HG03064 (cell line): ENCODE results near the gene CACNA1H.

Experiments
- ATAC-seq: cut with Tn5 transposase; IDR thresholded peaks from one replicate; pipeline ENCODE4 v1.9.1; 2021; ENCODE audit warnings: low read depth; ENCODE audit not compliant: unreplicated experiment

Gene CACNA1H

DNA sequence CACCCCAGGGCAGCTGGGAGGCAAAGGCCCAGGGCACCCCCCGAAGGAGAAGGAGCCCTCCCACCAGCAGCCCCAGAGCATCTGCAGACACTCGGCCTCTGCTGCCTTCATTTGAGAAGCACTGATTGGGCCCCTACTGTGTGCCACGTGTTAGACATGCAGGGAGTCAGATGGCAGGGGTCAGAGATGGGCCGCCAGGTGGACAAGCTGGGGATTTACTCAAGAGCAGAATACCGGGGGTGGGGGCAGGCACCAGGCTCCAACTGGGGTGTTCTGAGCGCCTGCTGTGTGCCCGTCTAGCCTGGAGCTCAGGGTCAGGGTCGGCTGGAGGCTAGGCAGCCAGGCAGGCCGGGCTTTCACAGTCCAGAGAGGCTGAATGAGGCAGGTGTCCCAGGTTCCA is 53.4 kb downstream of the CACNA1H start:
- ATAC-seq = no peak

DNA sequence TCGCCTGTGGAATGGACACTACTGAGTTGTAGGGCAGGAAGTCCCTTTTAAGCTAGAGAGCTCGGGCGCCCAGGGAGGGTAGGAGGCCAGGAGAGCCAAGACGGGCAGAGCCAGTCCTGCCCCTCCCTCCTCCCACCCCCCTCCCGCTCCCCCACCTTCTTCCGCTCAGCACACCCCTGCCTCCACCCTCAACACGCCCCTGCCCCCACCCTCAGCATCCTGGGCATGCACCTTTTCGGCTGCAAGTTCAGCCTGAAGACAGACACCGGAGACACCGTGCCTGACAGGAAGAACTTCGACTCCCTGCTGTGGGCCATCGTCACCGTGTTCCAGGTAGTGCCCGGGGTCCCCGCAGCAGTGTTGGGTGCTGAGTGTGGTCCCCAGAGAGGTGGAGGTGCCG is 53.9 kb downstream of the CACNA1H start:
- ATAC-seq = no peak

DNA sequence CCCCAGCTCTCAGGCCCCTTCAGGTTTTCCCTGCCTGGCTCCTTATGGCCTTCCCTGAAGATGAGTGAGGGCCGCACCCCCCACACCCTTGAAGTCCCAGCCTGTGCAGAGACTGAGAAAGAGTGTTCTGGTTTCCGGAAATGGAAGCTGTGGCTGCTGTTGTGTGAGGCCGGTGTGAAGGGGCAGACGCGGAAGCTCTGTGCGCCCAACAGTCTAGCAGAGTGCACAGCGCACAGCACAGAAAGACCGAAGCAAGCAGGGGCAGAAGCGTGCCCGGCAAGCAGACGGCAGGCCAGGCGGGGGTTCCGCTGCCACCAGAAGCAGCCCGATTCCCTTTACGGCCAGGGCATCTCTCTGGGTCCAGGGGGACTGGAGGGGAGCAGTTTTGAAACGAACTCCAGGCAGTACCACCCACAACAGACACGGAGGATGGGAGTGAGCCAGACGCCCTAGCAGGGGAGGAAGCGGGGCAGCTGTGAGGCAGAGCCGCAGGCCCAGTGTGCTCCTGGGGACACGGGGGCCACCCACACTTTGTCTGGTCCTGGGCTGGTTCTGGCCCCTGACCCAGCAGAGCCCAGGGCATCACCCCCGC is 55.4 kb downstream of the CACNA1H start:
- ATAC-seq = no peak

DNA sequence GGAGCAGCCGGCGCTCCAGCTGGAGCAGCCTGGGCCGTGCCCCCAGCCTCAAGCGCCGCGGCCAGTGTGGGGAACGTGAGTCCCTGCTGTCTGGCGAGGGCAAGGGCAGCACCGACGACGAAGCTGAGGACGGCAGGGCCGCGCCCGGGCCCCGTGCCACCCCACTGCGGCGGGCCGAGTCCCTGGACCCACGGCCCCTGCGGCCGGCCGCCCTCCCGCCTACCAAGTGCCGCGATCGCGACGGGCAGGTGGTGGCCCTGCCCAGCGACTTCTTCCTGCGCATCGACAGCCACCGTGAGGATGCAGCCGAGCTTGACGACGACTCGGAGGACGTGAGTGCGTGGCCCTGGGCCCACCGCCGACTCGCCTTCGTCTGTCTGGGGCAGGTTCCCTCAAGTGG is 56.2 kb downstream of the CACNA1H start:
- ATAC-seq = no peak

DNA sequence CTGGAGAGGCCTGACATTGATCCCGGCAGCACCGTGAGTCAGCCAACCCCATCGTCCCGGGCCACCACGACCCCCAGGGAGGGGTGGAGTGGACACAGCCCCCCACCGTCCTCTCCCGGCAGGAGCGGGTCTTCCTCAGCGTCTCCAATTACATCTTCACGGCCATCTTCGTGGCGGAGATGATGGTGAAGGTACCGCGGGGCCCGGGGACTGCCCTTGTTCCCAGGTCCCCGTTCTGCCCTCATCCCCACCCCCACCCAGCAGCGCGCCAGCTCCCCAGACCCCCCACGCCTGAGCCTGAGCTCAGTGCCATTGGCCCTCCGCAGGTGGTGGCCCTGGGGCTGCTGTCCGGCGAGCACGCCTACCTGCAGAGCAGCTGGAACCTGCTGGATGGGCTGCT is 57.6 kb downstream of the CACNA1H start:
- ATAC-seq = no peak

DNA sequence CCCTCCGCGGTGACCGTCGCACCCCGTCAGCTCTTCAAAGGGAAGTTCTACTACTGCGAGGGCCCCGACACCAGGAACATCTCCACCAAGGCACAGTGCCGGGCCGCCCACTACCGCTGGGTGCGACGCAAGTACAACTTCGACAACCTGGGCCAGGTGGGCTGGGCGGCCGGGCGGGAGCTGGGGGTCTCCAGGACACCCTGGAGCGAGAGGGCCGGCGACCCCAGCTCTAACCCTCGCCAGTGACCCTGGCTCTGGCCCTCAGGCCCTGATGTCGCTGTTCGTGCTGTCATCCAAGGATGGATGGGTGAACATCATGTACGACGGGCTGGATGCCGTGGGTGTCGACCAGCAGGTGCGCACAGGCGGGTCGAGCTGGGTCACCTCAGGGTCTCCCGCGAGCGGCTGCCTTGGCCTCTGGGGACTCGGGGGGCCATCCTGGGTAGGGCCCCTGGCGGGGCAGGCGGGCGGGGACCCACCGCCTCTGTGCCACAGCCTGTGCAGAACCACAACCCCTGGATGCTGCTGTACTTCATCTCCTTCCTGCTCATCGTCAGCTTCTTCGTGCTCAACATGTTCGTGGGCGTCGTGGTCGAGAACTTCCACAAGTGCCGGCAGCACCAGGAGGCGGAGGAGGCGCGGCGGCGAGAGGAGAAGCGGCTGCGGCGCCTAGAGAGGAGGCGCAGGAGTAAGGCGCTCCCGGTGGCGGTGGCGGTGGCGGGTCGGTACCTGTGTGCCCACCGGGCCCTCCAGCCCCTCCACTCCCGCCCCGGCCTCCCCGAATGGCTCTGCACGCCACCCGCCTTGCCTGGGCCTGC is 58.8 kb downstream of the CACNA1H start:
- no peak for ATAC-seq

DNA sequence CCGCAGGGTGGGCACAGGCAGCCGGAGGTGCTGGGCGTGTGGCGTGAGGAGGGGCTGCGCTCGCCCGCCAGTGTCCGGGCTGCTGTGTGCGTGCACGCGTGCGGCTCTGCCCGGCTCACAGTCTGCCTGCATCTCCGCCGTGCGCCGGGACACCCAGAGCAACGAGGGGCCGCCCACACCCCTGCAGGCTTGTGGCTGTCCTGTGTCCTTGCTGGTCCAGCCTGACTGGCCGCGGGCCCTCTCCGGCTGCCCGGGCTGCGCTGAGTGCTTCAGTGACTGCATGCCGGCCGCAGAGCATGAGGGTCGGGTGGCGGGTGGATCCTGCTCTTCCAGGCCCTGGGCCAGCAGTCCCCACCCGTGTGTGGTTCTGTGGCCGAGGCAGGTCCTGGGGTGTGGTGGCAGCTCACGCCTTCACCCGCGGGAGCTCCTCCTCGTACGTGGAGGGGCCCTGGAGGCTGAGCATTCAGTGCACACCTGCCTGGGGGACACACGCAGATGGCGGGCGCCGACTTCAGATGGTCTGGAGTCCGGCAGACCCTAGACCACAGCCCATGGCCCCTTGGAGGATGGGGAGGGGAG is 59.8 kb downstream of the CACNA1H start:
- ATAC-seq = no peak

DNA sequence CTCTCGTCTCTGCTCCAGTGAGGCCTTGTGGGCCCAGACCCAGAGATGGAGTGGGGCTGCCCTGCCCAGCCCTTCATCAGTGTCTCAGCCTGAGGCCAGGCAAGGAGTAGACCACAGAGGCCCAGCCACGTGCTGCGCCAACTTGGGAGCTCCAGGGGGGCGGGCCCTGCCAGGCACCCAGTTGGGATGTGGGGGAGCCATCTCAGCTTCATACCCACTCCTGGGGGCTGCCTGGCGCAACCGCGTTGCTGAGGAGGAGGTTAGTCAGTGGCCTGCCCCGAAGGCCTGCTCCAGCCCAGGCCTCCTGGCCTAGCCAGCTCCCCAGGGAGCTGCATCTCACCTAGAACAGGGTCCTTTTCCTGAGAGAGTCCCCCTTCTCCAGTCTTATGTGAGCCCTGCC is 60.3 kb downstream of the CACNA1H start:
- ATAC-seq = no peak

DNA sequence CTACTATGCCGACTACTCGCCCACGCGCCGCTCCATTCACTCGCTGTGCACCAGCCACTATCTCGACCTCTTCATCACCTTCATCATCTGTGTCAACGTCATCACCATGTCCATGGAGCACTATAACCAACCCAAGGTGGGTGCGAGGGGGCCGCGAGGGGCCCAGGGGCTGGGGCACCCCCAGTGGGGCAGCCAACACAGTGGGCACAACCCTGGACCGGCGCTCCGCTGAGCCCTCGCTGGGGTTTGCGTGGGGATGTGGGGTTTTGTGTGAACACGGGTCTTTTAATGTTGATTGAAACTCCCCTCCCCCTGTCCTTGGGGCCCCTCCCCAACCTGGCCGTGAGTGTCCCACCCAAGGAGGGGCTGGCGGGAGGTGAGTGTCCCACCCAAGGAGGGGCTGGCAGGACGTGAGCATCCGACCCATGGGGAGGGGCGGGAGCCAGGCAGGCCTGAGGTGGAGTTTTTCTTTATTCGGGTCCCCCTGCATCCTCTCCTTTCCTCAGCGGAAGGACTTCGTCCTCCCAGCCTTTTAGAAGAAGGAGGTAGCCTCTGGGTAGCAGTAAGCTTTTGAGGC is 61.0 kb downstream of the CACNA1H start:
- ATAC-seq = no peak

DNA sequence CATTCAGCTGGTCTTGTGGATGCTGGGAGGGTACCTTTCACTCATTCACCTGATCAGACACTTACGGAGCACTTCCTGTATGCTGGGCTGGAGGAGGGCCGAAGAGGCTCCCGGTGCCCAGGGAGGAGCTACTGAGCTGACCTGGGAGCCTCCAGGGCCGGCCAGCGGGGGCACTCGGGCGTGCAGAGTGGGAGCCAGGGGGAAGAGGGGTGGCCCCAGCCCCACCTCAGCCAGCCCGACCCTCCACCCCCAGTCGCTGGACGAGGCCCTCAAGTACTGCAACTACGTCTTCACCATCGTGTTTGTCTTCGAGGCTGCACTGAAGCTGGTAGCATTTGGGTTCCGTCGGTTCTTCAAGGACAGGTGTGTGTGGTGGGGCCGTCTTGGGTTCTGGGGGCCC is 61.8 kb downstream of the CACNA1H start:
- ATAC-seq = no peak

DNA sequence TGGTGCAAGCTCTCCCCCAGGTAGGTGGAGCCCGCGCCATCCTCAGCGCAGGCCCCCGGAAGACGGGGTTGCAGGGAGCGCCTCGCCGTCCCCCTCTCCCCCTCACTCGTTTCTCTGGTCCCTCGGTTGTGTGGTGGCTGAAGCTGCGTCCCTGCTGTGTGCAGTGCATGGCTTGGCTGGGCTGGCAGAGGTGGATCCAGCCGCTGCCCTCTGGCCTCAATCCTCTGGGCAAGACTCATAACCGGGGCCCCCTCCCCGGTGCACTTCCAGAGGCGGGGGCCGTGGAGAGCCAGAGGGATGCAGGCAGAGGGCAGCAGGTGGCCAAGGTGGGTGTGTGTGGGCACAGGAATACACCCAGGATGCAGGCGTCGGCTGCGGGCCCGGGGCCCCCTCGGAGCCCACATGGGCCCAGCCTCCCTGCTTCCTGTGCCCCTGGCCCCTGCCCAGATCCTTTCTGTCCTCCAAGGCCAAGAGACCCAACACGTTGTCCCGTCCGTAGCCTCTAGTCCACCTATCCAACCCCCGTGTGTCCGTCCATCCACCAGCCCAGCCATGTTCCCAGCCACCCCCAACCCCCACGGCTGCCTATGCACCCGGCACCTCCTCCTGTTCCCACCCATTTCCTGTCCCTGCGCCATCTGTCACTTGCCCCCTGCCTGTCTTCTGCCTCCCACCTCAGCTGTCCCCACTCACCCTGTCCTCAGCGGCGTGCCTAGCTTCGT is 62.8 kb downstream of the CACNA1H start:
- ATAC-seq = no peak

DNA sequence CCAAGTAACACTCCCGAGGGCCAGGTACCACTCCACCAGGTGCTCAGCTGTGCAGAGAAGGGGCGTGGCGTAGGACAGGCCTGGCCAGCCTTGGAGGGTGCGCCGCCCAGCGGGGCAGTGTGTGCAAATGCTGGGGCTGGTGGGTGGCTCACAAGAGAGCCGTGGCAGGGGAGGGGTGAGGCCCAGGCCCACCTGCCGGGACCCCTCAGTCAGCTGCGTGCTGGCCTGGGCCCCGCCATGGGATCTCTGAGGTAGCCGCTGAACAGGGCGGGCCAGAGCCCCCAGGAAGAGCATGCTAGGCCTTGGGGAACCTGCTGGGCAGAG is 63.4 kb downstream of the CACNA1H start:
- ATAC-seq = no peak

DNA sequence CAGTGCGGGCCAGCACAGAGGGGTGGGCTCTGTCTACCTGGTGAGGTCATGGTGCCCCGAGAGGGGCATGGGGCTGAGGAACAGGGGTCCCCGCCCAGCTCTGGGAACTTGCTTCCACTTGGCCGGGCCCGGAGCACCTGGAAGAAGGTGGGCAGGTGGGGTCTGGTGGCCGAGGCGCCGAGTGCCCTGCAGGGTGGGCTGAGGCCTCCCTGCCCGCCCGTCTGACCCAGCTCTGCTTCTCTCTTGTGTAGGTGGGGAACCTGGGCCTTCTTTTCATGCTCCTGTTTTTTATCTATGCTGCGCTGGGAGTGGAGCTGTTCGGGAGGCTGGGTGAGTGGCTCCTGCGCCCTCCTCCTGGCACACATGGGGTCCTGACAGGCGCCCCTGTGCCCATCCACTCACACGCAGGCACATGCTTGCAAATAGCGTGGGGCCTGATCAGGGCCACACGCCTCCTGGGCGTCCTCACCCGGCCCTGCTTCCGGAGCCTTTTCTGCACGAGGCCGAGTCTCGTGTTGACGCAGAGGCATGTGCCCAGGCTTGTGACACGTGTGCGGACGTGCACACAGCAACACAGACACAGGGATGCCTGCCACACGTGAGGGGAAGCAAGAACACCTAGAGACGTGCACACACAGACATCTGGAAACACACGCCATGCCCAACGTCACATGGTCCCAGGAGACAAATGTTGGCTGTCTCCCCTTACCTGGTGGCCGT is 63.9 kb downstream of the CACNA1H start:
- ATAC-seq = no peak

DNA sequence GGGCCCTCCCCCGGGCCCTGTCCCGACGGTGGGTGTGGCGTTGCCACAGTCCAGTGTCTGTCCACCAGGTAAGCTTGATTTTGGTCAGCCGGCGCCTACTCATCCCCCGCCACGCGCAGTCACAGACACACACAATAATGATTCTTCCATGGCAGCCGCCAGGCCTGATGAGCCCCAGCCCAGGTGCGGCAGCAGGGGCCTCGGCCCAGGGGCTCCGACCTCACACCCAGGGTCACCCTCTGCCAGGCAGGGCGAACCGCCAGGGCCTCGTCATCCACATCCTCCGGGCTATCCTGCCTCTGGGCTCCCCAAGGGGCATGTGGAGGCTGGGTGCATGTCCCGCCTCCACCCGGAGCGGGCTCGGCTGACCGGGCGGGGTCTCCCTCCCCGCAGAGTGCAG is 64.6 kb downstream of the CACNA1H start:
- ATAC-seq = no peak

DNA sequence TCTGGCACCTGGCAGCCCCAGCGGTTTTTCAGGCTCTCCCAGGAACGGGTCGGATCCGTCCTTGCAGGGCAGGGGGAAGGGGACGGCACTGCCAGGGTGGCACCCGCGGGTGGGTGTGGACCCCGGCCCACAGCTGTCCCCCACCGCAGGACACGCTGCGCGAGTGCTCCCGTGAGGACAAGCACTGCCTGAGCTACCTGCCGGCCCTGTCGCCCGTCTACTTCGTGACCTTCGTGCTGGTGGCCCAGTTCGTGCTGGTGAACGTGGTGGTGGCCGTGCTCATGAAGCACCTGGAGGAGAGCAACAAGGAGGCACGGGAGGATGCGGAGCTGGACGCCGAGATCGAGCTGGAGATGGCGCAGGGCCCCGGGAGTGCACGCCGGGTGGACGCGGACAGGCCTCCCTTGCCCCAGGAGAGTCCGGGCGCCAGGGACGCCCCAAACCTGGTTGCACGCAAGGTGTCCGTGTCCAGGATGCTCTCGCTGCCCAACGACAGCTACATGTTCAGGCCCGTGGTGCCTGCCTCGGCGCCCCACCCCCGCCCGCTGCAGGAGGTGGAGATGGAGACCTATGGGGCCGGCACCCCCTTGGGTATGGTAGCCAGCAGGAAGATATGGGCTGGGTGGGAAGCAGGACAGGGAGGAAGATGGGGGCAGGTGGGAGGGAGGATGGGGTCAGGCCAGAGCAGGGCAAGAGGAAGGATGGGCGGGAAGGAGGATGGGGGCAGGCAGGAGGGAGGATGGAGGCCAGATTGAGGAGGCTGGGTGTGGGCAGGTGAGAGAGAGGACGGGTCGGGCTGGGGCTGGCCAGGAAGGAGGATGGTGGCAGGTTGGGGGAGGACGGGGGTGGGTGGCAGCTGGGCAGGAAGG is 65.4 kb downstream of the CACNA1H start:
- no peak for ATAC-seq

DNA sequence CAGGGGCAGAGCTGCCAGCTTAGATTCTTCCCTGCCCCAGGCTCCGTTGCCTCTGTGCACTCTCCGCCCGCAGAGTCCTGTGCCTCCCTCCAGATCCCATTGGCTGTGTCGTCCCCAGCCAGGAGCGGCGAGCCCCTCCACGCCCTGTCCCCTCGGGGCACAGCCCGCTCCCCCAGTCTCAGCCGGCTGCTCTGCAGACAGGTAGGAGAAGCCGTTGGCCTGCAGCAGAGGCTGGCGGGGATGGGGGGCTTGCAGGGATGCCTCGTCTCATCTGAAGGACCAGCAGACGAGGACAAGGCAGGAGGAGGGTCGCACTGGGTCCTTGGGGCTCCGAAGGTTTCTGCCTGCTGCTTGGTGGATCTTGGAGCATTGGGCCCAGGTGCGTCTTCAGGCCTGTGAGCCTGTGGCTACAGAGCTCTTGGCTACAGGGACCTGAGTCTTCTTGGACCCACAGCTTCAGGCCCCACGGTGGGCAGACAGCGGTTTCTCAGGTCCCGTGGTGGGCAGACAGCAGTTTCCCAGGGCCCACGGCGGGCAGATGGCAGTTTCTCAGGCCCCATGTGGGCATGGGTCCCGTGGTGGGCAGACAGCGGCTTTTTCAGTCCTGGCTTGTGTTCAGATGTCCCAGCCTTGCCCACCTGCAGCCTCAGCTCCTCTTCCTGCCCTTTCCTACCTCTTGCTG is 66.2 kb downstream of the CACNA1H start:
- no peak for ATAC-seq

DNA sequence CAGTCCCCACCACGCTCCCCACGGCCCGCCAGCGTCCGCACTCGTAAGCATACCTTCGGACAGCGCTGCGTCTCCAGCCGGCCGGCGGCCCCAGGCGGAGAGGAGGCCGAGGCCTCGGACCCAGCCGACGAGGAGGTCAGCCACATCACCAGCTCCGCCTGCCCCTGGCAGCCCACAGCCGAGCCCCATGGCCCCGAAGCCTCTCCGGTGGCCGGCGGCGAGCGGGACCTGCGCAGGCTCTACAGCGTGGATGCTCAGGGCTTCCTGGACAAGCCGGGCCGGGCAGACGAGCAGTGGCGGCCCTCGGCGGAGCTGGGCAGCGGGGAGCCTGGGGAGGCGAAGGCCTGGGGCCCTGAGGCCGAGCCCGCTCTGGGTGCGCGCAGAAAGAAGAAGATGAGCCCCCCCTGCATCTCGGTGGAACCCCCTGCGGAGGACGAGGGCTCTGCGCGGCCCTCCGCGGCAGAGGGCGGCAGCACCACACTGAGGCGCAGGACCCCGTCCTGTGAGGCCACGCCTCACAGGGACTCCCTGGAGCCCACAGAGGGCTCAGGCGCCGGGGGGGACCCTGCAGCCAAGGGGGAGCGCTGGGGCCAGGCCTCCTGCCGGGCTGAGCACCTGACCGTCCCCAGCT is 67.3 kb downstream of the CACNA1H start:
- ATAC-seq = no peak

DNA sequence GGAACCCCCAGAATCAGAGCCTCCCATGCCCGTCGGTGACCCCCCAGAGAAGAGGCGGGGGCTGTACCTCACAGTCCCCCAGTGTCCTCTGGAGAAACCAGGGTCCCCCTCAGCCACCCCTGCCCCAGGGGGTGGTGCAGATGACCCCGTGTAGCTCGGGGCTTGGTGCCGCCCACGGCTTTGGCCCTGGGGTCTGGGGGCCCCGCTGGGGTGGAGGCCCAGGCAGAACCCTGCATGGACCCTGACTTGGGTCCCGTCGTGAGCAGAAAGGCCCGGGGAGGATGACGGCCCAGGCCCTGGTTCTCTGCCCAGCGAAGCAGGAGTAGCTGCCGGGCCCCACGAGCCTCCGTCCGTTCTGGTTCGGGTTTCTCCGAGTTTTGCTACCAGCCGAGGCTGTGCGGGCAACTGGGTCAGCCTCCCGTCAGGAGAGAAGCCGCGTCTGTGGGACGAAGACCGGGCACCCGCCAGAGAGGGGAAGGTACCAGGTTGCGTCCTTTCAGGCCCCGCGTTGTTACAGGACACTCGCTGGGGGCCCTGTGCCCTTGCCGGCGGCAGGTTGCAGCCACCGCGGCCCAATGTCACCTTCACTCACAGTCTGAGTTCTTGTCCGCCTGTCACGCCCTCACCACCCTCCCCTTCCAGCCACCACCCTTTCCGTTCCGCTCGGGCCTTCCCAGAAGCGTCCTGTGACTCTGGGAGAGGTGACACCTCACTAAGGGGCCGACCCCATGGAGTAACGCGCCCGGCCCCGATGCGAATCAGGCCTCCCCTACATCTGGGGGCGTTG is 68.1 kb downstream of the CACNA1H start:
- no peak for ATAC-seq
